IMR-90 (cell line): ENCODE data around the gene CUX1. TPM values are rescaled to one million over a fixed set of nuclear protein-coding genes. Genes with fewer than 3 reads are reported as not detected.

Experiments
- ATAC-seq: fragments of 200-7000 bp; cut with Tn5 transposase; 2 replicates; pipeline ENCODE4 v1.9.1; 2020; ENCODE audit warnings: low read depth, mild to moderate bottlenecking, moderate library complexity
- BruUV-seq: library from RNA; stranded (reverse); fragments of 400-500 nt; replicated peaks from 2 replicates; lab custom pipeline; 2021; lab: Mats Ljungman, UMichigan
- CTCF ChIA-PET: fragments of 300-600 bp; formaldehyde crosslinking; extraction: SDS; loops from one replicate; lab custom pipeline; 2021; ENCODE audit warnings: antibody characterized with exemption; lab: Yijun Ruan, JAX
- POLR2A ChIA-PET: fragments of 300-600 bp; sonication (Branson Sonifier 250); formaldehyde crosslinking; loops from one replicate; lab custom pipeline; 2022; ENCODE audit warnings: antibody characterized with exemption; ENCODE audit not compliant: unreplicated experiment; lab: Charles Lee
- DNase-seq: peaks from one replicate; pipeline ENCODE4 v3.0.0; 2013
- H2AFZ ChIP-seq: replicated peaks from 2 replicates; pipeline ENCODE3; 2013; ENCODE audit warnings: low read length, mild to moderate bottlenecking; ENCODE audit not compliant: poor library complexity
- H2AK5ac ChIP-seq: 2 replicates; pipeline ENCODE4 v1.6.1; 2013; ENCODE audit warnings: low read depth, low read length, inconsistent platforms
- H2AK9ac ChIP-seq: replicated peaks from 2 replicates; pipeline ENCODE3; 2013; ENCODE audit warnings: mild to moderate bottlenecking, low read depth, low read length, moderate library complexity; ENCODE audit not compliant: poor library complexity
- H2BK120ac ChIP-seq: 2 replicates; pipeline ENCODE4 v1.6.1; 2013; ENCODE audit warnings: low read depth, low read length, inconsistent platforms
- H2BK15ac ChIP-seq: 3 replicates; pipeline ENCODE4 v1.6.1; 2013; ENCODE audit warnings: low read depth, low read length, inconsistent platforms
- H2BK20ac ChIP-seq: 2 replicates; pipeline ENCODE4 v1.6.1; 2013; ENCODE audit warnings: low read depth, mild to moderate bottlenecking, inconsistent platforms, low read length, moderate library complexity
- H2BK5ac ChIP-seq: 2 replicates; pipeline ENCODE4 v1.6.1; 2013; ENCODE audit warnings: mild to moderate bottlenecking, low read depth, low read length, inconsistent platforms; ENCODE audit not compliant: poor library complexity, severe bottlenecking
- H3K14ac ChIP-seq: replicated peaks from 2 replicates; pipeline ENCODE4 v1.6.1; 2013; ENCODE audit warnings: low read depth, low read length, inconsistent platforms
- H3K18ac ChIP-seq: 2 replicates; pipeline ENCODE4 v1.6.1; 2013; ENCODE audit warnings: low read depth, low read length, control low read depth
- H3K23ac ChIP-seq: 2 replicates; pipeline ENCODE4 v1.6.1; 2013; ENCODE audit warnings: low read depth, low read length, inconsistent platforms
- H3K27ac ChIP-seq: 2 replicates; pipeline ENCODE4 v1.5.1; 2013; ENCODE audit warnings: mild to moderate bottlenecking, control low read depth, low read length; ENCODE audit not compliant: insufficient read depth
- H3K27me3 ChIP-seq: 2 replicates; pipeline ENCODE4 v1.6.1; 2013; ENCODE audit warnings: low read length; ENCODE audit not compliant: control insufficient read depth, insufficient read depth
- H3K36me3 ChIP-seq: 2 replicates; pipeline ENCODE4 v1.6.1; 2013; ENCODE audit warnings: low read length, mixed read lengths; ENCODE audit not compliant: control insufficient read depth, insufficient read depth
- H3K4ac ChIP-seq: 2 replicates; pipeline ENCODE4 v1.6.1; 2013; ENCODE audit warnings: low read depth, low read length, inconsistent platforms
- H3K4me1 ChIP-seq: 2 replicates; pipeline ENCODE4 v1.6.1; 2013; ENCODE audit warnings: low read length, mixed read lengths; ENCODE audit not compliant: control insufficient read depth, insufficient read depth
- H3K4me2 ChIP-seq: 2 replicates; pipeline ENCODE4 v1.6.1; 2013; ENCODE audit warnings: low read depth, mild to moderate bottlenecking, control low read depth, low read length, moderate library complexity
- H3K4me3 ChIP-seq: 2 replicates; pipeline ENCODE4 v1.5.1; 2013; ENCODE audit warnings: low read depth, mild to moderate bottlenecking, control low read depth, low read length, moderate library complexity; ENCODE audit not compliant: insufficient read depth
- H3K56ac ChIP-seq: 2 replicates; pipeline ENCODE4 v1.6.1; 2013; ENCODE audit warnings: low read length, inconsistent platforms; ENCODE audit not compliant: insufficient read depth; ENCODE audit errors: extremely low read depth
- H3K79me1 ChIP-seq, 2 experiments: 2 replicates each; pipeline ENCODE4 v1.6.1; 2013; ENCODE audit warnings: low read length in 2 of 2, inconsistent platforms in 1 of 2, low read depth in 1 of 2
- H3K9ac ChIP-seq: 2 replicates; pipeline ENCODE4 v1.6.1; 2013; ENCODE audit warnings: low read depth, low read length, control low read depth
- H3K9me1 ChIP-seq: 2 replicates; pipeline ENCODE4 v1.6.1; 2013; ENCODE audit warnings: low read length, inconsistent platforms; ENCODE audit not compliant: insufficient read depth
- H3K9me3 ChIP-seq: 2 replicates; pipeline ENCODE4 v1.6.1; 2013; ENCODE audit warnings: low read length; ENCODE audit not compliant: control insufficient read depth, insufficient read depth
- H4K20me1 ChIP-seq: 2 replicates; pipeline ENCODE4 v1.6.1; 2013; ENCODE audit warnings: low read length, inconsistent platforms; ENCODE audit not compliant: insufficient read depth
- H4K5ac ChIP-seq: 2 replicates; pipeline ENCODE4 v1.6.1; 2013; ENCODE audit warnings: mild to moderate bottlenecking, low read depth, low read length, control low read depth
- H4K8ac ChIP-seq, 2 experiments: 2 replicates each; pipeline ENCODE4 v1.6.1; 2013; ENCODE audit warnings: low read depth in 2 of 2, low read length in 2 of 2, control low read depth in 1 of 2, inconsistent platforms in 1 of 2
- H4K91ac ChIP-seq: 2 replicates; pipeline ENCODE4 v1.6.1; 2013; ENCODE audit warnings: low read depth, low read length, inconsistent platforms; ENCODE audit not compliant: insufficient read depth
- BHLHE40 ChIP-seq: fragments of 150-350 bp; IDR thresholded peaks from 2 replicates; pipeline ENCODE4 v1.6.1; 2016; ENCODE audit warnings: mild to moderate bottlenecking, low read depth, low read length
- CEBPB ChIP-seq: IDR thresholded peaks from 2 replicates; pipeline ENCODE4 v1.6.1; 2012; ENCODE audit warnings: low read depth, low read length, improper control_type of control experiment
- NFE2L2 ChIP-seq: fragments of 150-350 bp; IDR thresholded peaks from 2 replicates; pipeline ENCODE4 v1.6.1; 2016; ENCODE audit warnings: low read depth, mild to moderate bottlenecking, low read length
- POLR2A ChIP-seq: IDR thresholded peaks from 2 replicates; pipeline ENCODE4 v1.6.1; 2012; ENCODE audit warnings: mild to moderate bottlenecking, low read depth, low read length
- RCOR1 ChIP-seq: IDR thresholded peaks from 2 replicates; pipeline ENCODE4 v1.6.1; 2012; ENCODE audit warnings: mild to moderate bottlenecking, low read length, improper control_type of control experiment; ENCODE audit not compliant: insufficient replicate concordance
- SMC3 ChIP-seq: fragments of 150-350 bp; IDR thresholded peaks from 2 replicates; pipeline ENCODE4 v1.6.1; 2016; ENCODE audit warnings: low read depth, mild to moderate bottlenecking, antibody characterized with exemption, low read length, moderate library complexity
- WGBS, 2 experiments: methylation state at CpG; one replicate each; pipeline versions ENCODE4 v1.1.5 to v1.1.7; 2013; ENCODE audit warnings: missing lambda C conversion rate in 2 of 2; ENCODE audit not compliant: insufficient read length in 1 of 2; ENCODE audit errors: extremely low coverage in 2 of 2; 5-methylcytosine and 5-hydroxymethylcytosine counted together
- dilution Hi-C: fragments of 300-500 bp; cut with HindIII; formaldehyde crosslinking; loops from one replicate; pipeline ENCODE4 v1.14.3; 2018; ENCODE audit warnings: low sequenced_read_pairs; ENCODE audit not compliant: unreplicated experiment
- in situ Hi-C: fragments of 300-500 bp; cut with MboI; formaldehyde crosslinking; loops from 3 replicates; pipeline ENCODE4 v1.14.3; 2019; ENCODE audit warnings: low sequenced_read_pairs, inconsistent platforms, mixed read lengths
- intact Hi-C: fragments of 100-400 bp; cut with micrococcal nuclease; formaldehyde crosslinking; loops from 2 replicates; pipeline ENCODE4 v1.10.0; 2022
- polyA plus RNA-seq, 3 experiments: library from polyadenylated mRNA; depleted of rRNA; stranded (reverse); fragments of >200 nt; gene quantifications; 2 replicates each; pipeline ENCODE4 v1.2.3, GENCODE V29; 2012; ENCODE audit warnings: low replicate concordance in 1 of 3
- total RNA-seq: library from RNA; depleted of rRNA; stranded (reverse); fragments of >200 nt; gene quantifications from 2 replicates; pipeline ENCODE4 v1.2.3, GENCODE V29; 2012
- TF ChIP-seq, protein P1 (sequence below): conservative IDR thresholded peaks from 2 replicates; pipeline ENCODE4 v1.5.1; 2012; ENCODE audit warnings: mild to moderate bottlenecking, low read depth, low read length, improper control_type of control experiment
- TF ChIP-seq, protein P2 (sequence below): fragments of 150-350 bp; IDR thresholded peaks from 2 replicates; pipeline ENCODE4 v1.6.1; 2016; ENCODE audit warnings: low read depth, mild to moderate bottlenecking, low read length, moderate library complexity, borderline replicate concordance
- TF ChIP-seq, protein P3 (sequence below): fragments of 150-350 bp; IDR thresholded peaks from 2 replicates; pipeline ENCODE4 v1.6.1; 2017; ENCODE audit warnings: mild to moderate bottlenecking, antibody characterized with exemption, low read length, low read depth

Gene CUX1
- total and polyA plus RNA-seq, 2 of the 4 experiments (the other 2 are of a cell fraction): 19.7 to 46.4 TPM

DNA sequence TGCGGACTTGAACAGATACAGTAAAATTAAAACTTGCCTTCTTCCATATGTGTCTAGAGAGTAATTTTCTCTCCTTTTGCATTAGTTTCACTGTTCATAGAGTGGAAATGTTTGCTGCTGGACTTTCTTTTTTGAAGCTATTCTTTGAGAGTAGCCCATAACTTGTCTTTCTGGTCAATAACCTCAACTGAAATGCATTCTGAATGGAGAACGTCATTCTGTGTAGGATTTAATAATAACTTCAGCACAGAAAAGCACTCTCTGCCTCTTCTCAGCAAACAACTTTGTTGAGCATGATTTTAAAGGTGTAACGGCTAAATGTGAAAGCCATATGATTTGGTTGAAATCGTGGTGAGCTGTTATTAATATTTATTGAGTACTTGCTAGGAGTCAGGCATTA, 111.8 kb downstream of the CUX1 start:
- no peak for ATAC-seq
- POLR2A ChIA-PET: no interaction called here
- H3K14ac ChIP-seq: no peak overlapping the region

More for the DNA sequence above, 111.8 kb downstream of the CUX1 start:
- intact Hi-C loops (loop anchor here (10.0 kb wide), 1 partner anchor 116 kb away; no protein-coding TSS in a partner anchor), in situ Hi-C loops (no loop called here), dilution Hi-C loops (no loop called here)
- Histone ChIP-seq H3K4me2 (no peak overlapping the region), H4K20me1 (no peaks in the 10 kb centered on the region), H3K36me3 (peaks cover 2% of the 10 kb centered on the region; the same call in 1 of the 2 replicates), H3K56ac (no peak overlapping the region), H3K27me3 (no peaks in the 10 kb centered on the region), H3K23ac (no peak overlapping the region), H3K4me1 (peaks cover 1% of the 10 kb centered on the region; the same call in 1 of the 2 replicates), H2BK15ac (no peak overlapping the region), H3K9ac (no peak overlapping the region), H3K27ac (no peak overlapping the region), H2AFZ (no peak overlapping the region), H3K4me3 (no peak overlapping the region), H4K91ac (no peak overlapping the region), H3K9me1 (peaks cover 7% of the 10 kb centered on the region; the same call in 1 of the 2 replicates), H2AK5ac (no peak overlapping the region), H2AK9ac (no peak overlapping the region), H2BK5ac (no peak overlapping the region), H4K8ac (no peak overlapping the region), H3K4ac (no peak overlapping the region), H4K5ac (no peak overlapping the region), H3K79me1 (peaks cover 39 to 58% of the 10 kb centered on the region in 2 experiments), H2BK120ac (no peak overlapping the region), H3K9me3 (peaks cover 2% of the 10 kb centered on the region; the same call in 1 of the 2 replicates), H2BK20ac (no peak overlapping the region), H3K18ac (no peak overlapping the region)
- TF ChIP-seq POLR2A (no peak), CEBPB (no peak), RCOR1 (no peak), NFE2L2 (no peak), BHLHE40 (no peak), SMC3 (no peak)
- TF ChIP-seq, protein P1, sequence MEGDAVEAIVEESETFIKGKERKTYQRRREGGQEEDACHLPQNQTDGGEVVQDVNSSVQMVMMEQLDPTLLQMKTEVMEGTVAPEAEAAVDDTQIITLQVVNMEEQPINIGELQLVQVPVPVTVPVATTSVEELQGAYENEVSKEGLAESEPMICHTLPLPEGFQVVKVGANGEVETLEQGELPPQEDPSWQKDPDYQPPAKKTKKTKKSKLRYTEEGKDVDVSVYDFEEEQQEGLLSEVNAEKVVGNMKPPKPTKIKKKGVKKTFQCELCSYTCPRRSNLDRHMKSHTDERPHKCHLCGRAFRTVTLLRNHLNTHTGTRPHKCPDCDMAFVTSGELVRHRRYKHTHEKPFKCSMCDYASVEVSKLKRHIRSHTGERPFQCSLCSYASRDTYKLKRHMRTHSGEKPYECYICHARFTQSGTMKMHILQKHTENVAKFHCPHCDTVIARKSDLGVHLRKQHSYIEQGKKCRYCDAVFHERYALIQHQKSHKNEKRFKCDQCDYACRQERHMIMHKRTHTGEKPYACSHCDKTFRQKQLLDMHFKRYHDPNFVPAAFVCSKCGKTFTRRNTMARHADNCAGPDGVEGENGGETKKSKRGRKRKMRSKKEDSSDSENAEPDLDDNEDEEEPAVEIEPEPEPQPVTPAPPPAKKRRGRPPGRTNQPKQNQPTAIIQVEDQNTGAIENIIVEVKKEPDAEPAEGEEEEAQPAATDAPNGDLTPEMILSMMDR: no peak
- TF ChIP-seq, protein P2, sequence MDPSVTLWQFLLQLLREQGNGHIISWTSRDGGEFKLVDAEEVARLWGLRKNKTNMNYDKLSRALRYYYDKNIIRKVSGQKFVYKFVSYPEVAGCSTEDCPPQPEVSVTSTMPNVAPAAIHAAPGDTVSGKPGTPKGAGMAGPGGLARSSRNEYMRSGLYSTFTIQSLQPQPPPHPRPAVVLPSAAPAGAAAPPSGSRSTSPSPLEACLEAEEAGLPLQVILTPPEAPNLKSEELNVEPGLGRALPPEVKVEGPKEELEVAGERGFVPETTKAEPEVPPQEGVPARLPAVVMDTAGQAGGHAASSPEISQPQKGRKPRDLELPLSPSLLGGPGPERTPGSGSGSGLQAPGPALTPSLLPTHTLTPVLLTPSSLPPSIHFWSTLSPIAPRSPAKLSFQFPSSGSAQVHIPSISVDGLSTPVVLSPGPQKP: no peak
- TF ChIP-seq, protein P3, sequence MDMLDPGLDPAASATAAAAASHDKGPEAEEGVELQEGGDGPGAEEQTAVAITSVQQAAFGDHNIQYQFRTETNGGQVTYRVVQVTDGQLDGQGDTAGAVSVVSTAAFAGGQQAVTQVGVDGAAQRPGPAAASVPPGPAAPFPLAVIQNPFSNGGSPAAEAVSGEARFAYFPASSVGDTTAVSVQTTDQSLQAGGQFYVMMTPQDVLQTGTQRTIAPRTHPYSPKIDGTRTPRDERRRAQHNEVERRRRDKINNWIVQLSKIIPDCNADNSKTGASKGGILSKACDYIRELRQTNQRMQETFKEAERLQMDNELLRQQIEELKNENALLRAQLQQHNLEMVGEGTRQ: no peak
- no TSS peak for BruUV-seq
- no CpG with 5 or more reads among the region's 4 CpGs for WGBS, 2 experiments
- no peak for DNase-seq
- CTCF ChIA-PET: no interaction called here
